ENCODE data around the gene PRM3.

GRCh38 chr16:11250786-11251524, 22.5 kb downstream of the PRM3 start:
- no peak for TF ChIP-seq CTCF (IDR thresholded peaks at IDR 0.05 in 4 of 5, conservative IDR thresholded peaks at IDR 0.05 in 1 of 5)
- TF ChIP-seq POLR2A (IDR thresholded peaks at IDR 0.05) = no peak
